OCI-LY3 (cell line): ENCODE results near the gene FYB1.

Source experiments
- EZH2phosphoT487 ChIP-seq: fragments of 200-600 bp; shearing (Covaris generic); IDR thresholded peaks from 2 replicates; pipeline ENCODE4 v1.6.1; 2018; ENCODE audit warnings: antibody characterized with exemption, mixed run types, low read depth
- TF ChIP-seq, protein P1 (sequence below): fragments of 200-600, 300-600 bp; sonication (generic); IDR thresholded peaks from 2 replicates; pipeline ENCODE4 v1.5.1; 2014; ENCODE audit warnings: antibody characterized with exemption, low read length, low read depth

- no peak for TF ChIP-seq EZH2phosphoT487
- TF ChIP-seq, protein P1, sequence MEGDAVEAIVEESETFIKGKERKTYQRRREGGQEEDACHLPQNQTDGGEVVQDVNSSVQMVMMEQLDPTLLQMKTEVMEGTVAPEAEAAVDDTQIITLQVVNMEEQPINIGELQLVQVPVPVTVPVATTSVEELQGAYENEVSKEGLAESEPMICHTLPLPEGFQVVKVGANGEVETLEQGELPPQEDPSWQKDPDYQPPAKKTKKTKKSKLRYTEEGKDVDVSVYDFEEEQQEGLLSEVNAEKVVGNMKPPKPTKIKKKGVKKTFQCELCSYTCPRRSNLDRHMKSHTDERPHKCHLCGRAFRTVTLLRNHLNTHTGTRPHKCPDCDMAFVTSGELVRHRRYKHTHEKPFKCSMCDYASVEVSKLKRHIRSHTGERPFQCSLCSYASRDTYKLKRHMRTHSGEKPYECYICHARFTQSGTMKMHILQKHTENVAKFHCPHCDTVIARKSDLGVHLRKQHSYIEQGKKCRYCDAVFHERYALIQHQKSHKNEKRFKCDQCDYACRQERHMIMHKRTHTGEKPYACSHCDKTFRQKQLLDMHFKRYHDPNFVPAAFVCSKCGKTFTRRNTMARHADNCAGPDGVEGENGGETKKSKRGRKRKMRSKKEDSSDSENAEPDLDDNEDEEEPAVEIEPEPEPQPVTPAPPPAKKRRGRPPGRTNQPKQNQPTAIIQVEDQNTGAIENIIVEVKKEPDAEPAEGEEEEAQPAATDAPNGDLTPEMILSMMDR, result no peak
Measured at GRCh38 chr5:39059064-39059463, 160.3 kb downstream of the FYB1 start.
